Stimulated activated CD8-positive, alpha-beta memory T cell treated with anti-CD3 and anti-CD28 coated beads, Interleukin-4, amount 100 ng/mL, for 24 hours (primary cell): ENCODE results near the gene FAF1.

ENCODE experiments used
- DNase-seq: peaks from one replicate; pipeline ENCODE4 v3.0.0-alpha.2; 2020; ENCODE audit warnings: low read depth

The FAF1 gene

DNA sequence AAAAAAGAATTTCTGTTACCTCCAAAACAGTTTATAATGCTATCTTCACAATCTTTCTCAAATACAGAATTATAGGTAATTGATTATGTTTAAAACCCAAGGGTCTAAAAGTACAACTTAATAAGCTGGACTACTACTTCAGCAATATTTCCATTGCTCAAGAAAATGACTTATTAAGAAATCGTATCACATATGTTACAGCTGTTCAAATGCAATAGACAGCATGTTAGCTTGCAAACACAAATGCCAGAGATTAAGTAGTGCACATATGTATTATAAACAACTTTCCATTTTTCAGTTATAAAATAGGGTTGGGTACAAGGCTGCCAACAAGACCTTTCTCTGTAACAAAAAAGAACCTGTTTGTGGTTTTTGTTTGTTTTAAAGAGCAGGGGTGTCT is 325.8 kb downstream of the FAF1 start:
- no peak for DNase-seq

DNA sequence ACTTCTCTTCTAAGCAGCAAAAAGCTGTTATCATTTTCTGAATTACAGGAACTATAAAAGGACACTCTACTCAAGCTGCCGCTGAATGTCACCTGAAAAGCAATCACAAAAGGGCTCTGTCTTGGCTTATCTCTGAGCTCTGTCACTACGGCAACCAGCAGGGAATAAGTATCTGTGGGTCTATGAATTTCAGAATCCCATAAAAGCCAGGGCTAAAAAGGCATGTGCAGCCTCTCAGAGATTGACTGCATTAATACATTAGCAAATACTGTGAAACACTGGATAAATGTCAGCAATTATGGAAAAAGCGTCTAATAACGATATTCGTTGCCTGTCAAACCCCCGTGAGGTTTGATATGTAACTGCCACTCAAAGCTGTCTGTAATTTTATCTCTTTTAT is 326.6 kb downstream of the FAF1 start:
- no peak for DNase-seq

DNA sequence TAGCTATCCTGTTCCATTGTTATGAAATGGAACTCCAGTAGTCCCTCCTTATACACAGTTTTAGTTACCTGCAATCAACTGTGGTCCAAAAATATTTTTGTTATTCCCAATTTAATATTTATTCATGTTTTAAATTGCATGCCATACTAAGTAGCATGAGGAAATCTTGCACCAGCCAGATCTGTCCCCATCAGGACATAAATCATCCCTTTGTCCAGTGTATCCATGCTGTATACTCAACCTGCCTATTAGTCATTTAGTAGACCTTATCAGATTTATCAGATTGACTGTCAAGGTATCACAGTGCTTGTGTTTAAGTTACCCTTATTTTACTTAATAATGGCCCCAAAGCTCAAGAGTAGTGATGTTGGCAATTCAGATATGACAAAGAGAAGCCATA is 328.9 kb downstream of the FAF1 start:
- no peak for DNase-seq

DNA sequence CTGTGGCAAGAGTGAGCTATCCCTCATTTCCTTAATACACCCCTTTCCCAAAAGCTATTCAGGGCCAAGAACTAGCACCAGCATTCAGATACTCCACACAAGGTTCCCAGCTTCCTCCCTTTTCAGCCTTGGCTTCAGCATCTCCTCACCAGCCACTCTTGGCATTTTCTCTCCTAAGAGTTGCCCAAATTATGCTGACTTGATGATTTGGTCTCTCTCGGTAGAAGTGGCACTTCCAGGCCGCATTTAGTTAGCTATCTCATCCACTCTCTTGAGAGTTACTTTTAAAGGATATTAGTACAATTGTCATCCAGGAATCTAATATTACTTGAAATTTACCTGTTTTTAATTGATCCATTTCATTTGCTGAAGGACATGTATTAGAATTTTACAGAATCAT is 337.8 kb downstream of the FAF1 start:
- DNase-seq = no peak

DNA sequence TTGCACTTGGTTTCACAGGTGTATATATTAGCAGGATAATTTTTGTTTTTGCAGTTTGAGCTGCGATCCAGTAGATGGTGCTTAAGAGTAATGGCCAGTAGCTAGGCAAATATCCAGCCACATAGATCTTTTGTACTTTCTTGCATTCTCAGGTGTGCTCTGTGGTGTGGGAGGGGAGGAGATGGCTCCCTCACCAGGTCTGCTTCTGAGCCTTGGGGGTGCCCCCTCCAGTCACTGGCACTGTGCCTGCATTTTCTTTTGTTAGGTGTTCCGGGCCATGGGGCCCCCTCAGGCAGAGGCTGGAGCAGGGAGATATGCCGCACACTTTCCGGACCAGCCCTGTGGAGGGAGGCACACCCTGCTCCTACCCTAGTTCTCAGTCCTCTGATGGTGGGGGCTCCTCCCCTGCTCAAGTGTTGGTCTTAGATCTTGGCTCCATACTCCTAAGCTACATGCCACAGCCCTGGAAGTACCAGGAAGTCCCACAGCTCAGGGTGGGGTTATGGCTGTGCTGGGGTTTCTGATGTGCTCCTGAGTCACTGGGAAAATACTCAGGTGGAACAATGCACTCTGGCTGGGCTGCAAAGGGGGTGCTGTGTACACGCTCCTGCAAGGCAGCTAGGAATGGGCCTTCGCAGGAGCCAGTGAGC is 339.3 kb downstream of the FAF1 start:
- DNase-seq = no peak

DNA sequence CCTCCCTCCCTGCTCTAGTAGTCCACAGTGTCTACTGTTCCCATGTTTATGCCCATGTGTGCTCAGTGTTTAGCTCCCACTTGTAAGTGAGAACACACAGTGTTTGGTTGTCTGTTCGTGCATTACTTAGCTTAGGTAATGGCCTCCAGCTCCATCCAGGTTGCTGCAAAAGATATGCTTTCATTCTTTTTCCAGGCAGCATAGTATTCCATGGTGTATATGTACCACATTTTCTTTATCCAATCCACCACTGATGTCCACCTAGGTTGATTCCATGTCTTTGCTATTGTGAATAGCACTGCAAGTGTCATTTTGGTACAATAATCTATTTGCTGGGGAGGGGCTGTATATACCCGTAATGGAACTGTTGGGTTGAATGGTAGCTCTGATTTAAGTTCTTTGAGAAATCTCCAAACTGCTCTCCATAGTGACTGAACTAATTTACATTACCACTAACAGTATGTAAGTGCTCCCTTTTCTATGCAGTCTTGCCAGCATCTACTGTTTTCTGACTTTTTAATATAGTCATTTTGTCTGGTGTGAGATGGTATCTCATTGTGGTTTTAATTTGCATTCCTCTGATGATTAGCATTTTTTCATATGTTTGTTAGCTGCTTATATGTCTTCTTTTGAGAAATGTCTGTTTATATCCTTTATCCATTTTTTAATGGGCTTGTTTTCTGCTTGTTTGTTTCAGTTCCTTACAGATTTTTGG is 344.9 kb downstream of the FAF1 start:
- no peak for DNase-seq

DNA sequence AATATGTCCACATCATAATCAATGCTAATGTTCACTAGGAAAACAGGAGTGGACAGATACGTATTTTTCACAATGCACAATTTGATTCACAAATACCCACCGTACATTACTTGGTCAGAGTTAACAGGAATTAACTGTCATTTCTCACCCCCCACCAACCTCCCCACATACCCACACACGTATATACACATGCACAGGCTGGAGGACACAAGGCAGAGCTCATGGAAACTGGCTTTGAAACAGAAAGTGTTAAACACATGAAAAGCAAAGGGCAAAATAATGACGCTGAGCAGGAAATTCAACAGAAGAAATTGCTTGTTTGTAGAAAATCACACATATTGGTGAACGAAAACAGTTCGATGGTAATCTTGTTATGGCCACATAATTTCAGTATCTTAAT is 348.4 kb downstream of the FAF1 start:
- DNase-seq = no peak

DNA sequence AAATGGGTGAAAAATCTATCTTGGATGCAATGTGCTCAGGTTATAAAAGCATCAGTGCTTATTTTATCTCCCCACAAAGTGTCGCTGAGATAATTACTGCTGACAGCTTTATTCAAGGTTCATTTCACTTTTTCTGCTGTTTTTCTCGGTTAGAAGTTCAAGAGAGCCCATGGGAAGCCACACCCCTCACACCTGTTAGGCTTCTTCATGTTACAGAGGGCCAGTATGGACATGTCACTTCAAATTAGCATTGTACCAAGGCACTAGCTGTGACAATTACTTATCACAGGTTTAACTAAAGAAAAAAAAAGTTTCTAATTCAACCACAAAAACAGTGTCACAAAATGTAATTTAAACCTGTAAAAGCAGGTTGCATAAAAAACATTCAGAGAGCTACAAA is 349.5 kb downstream of the FAF1 start:
- DNase-seq = no peak

DNA sequence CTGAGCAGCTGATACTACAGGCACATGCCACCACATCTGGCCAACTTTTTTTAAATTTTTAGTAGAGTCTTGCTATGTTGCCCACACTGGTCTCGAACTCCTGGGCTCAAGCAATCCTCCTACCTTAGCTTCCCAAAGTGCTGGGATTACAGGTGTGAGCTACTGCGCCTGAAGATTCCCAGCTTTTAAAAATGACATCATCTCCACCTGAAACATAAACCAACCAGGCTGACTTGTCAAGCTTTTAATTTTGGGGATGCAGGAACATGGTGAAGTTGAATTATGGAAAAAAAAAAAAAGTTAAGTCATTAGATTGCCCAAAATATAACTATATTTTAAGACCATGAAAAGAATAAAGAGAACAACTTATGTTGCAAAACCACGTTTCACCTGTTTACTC is 350.6 kb downstream of the FAF1 start:
- no peak for DNase-seq

DNA sequence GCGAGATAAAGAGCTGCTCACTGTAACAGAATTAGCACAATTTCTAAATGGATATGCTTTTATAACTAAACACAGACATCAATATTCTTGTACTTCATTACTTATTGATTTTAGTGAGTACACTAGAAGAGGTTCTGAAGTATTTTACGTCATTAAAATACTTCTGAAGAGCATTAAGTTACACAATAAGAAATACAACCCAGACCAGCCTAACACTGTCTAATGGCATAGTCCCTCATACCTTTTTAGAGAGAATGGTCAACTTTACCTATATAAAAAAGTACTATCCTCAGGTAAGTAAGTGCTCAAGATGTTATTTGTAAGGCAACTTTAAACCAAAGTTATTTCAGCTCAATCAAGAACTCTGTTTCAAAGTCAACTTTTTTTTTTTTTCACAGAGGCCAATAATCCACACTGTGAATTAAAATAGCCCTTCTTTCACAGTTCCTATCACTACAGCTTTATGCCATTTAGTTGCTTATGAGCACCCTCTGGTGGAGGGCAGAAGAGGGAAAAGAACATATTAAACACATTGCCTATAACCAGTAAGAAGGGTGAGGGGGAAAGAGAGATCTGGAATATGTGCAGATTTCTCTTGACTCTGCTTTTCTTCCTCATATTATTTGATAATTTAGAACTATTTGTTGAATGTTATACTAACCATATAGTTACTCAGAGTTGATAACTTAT is 354.7 kb downstream of the FAF1 start:
- no peak for DNase-seq

DNA sequence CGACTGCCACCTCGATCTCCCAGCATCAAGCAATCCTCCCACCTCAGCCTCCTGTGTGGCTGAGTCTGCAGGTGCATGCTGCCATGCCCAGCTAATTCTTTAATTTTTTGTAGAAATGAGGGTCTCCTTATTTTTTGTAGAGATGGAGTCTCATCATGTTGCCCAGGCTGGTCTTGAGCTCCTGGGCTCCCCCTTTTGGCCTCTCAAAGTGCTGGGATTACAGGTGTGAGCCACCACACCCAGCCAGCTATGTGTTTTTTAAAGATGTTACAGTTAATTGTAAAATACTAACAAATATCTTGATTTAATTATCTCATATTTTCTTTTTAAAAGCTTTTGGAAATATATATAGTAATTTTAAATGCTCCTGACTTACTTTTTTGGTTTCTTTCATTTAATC is 355.5 kb downstream of the FAF1 start:
- DNase-seq = no peak

DNA sequence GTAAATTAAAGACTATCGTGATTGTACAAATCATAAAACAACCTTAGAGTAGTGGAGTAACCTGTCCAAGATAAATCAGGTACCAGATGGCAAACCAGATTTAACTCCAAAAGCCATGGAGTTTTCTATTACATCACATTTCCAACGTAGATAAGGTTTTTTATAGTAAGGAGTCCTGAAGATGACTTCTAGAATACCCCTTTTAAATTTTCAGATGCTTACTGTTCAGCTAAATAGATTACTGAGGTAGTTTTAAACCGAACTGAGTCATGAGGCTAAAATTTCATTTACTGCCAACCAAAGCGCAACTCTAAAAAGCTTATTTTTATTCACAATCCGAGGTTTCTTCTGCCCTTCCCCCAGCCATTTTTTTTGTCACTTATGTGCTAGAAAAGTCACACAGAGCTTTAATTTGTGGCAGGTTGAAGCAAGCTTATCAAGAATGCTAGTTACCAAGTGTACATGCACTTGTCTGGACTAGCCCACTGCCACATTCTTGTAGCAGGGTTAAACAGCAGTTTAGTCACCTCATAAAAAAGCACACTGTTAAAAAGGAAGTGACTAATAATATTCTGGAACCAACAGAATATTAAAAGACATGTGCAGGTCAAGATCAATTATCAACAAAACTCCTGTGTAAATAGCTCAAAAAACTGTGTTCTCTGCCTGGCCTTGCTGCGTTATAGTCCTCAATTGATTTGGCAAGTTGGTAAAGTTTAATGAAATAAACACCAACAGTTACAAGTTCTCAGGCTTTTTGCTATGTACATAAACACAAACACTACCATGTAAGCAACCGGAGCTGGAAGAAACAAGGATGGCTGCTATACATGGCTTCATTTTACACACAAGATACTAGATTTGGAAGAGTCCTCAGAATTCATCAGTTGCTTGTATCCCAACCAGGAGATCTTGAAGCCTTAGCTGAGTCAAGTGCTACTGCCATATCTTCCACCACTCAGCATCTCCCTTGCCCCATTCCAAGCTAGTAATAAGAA is 356.5 kb downstream of the FAF1 start:
- no peak for DNase-seq

DNA sequence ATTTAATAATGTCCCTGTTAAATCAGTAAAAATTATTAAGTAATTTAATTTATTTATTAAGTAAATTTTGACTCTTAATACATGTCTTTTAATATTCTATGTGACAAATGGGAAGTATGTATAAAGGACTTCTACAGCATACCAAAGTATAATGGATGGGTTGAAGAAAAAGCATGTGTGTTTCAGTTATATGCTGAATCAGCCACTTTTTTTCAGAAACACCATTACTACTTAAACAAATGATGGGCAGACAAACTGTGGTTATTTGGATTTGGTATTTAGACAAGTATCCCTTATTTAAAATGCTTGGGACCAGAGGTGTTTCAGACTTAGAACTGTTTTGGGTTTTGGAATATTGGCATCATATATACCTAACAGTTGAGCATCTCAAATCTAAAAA is 360.5 kb downstream of the FAF1 start:
- no peak for DNase-seq

DNA sequence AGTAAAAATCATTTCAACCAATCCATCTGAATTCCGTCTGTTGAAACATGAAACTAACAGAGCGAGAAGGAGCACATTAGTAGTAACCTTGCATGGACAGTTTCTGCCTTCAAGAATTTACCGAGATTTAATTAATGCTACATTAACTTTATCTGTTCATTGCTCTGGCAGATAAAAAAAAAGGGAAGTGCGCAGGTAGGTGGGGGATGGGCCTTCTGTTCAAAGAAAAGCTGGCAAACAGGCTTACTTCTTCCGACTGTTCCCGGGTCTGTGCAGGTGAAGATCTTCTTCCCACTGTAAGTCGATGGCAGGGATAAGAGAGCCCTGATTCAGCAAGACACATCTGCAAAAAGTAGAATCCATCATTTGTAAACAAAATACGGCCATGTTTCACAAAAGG is 364.2 kb downstream of the FAF1 start:
- no peak for DNase-seq

DNA sequence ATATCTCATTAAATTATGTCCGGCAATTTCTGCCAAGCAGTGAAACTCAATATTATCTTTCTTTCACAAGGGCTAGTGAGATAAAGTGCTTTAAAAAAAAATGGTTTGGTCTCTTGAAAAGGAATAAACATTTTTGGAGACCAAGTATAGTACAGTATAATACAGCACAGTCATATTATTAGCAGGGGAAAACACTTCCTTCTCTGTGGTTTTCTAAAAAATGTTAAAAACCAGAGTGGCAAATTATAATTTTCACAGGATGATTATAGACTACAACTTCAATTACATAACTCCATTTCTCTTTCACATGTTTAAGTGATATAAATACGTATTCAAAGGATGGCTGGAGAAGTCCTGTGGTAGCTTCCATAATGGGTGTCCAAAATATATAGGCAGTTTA is 366.6 kb downstream of the FAF1 start:
- no peak for DNase-seq

DNA sequence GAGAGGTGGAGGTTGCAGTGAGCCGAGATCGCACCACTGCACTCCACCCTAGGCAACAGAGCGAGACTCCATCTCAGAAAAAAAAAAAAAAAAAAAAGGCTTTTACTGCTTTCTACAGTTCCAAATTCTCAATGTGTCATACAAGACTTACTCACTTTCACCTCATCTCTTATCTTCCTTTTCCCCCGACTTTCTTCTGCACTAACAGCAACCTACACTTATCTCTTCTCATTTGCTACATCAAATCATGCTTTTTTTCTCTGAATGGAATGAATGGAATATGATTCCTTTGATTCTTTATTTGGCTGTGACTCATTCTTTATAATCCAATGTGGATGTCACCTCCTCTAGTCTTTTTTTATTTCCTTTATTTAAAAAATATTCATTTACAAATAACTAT is 368.5 kb downstream of the FAF1 start:
- DNase-seq = no peak

DNA sequence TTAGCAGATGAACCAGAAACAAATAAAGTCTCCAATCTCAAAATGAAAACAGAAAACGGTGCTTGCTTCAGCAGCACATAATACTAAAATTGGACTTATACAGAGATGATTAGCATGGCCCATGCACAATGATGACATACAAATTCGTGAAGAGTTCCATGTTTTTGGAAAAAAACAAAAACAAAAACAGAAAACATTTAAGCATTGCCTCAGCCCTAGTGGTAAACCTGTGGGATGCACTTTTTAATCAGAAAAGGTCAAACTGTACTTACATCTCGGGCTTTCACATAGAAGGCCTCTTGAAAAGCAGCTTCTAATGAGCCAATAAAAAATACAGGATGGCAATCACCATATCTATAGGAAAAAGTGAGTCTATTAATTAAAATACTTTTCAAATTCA is 377.7 kb downstream of the FAF1 start:
- DNase-seq = no peak

DNA sequence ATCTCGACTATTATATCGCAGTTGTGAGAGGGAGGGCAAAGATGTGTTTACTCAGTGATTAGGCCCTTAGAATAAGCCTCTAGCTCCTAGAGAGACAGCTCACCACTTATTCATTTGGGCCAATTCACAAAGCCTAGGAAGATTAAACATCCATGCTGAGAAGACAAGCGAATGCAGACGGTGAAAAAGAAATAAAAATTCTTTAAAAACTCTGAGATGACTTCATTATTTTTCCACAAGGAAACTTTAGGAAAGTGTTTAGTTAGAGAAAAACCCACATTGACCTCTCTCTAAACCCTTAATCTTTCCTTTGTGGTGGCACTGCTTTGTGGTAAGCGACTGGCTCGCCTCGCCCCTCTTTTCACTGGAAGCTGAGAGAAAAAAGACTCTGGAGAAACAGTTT is 390.0 kb downstream of the FAF1 start:
- no peak for DNase-seq

DNA sequence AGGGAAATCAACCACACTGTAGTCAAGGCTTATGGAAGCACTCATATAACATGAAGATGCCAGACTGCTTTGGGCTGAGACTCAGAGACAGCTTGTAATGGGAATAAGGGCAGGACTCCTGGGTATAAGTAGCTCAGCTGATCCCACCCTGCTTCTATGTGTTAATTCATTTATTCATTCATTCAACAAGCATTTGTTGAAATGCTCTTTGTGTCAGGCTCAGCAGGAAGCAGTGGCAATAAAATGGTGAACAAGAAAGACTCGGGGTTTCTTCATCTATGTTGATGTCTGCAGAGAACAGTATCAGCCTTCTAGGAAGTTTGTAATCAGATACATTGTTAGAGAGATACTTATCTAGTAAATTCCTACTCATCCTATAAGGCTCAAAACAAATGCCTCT is 391.3 kb downstream of the FAF1 start:
- DNase-seq = no peak

DNA sequence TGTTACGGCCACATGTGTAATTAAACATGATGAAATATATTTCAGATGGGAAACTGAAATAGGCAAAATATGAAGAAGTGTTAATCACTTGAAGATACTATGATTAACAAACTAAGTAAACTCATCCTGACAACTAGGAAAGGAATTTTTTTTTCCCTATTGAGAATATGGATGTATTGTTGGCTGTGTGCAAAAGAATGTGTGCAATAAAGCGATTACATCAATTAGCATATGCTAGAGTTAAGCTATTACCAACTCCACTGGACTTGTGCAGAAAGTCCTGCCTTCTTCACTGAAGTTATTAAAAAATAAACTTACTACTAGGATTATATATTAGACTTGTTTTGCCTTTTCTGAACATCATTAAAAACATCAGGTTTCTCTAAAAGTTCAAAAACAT is 393.7 kb downstream of the FAF1 start:
- no peak for DNase-seq

DNA sequence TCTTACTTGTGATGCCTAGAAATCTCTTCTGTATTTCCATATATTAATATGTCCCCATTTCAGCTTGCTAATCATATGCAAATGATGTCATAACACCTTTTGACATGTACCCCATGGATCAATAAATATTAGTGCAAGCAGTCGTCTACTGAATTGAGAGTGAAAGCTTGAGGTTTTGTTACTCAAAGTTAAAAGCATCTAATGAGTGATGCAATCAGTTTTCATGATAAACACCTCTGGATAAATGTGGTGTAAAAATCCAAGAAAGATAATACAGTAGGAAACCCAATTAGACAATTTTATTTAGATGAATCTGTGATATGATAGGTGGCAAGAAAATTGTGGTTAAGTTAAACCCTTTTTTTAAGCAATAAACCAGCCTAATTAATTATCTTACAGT is 395.6 kb downstream of the FAF1 start:
- no peak for DNase-seq

DNA sequence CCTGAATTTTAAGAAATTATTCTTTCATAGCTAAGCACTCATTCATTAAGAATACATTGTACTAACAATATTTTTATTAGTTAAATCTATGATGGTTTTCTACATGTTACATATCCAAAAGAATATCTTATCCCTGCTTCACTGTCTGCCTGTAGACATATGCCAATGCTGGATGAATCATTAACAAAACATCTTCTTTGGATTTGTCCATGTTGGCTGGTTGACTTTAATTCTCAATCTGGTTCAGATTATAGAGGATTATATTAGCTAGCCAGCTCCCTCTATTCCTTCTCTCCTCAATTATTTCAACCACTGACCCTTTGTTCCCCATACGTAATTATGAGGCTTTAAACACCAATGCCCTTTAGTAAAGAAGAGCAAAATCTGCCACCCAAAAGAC is 398.0 kb downstream of the FAF1 start:
- DNase-seq = no peak
